A673 (cell line): Measurements from ENCODE around the gene EVPLL. TPM values are rescaled to one million over a fixed set of nuclear protein-coding genes. Genes with fewer than 3 reads are reported as not detected.
A peak's percentile ranks its signal among the peaks of the same experiment; 100 is the strongest.

ENCODE experiments used
- BruUV-seq: library from RNA; stranded (reverse); fragments of 400-500 nt; replicated peaks from 2 replicates; lab custom pipeline; 2021; lab: Mats Ljungman, UMichigan
- CTCF ChIA-PET: fragments of 300-600 bp; sonication (Branson Sonifier 250); formaldehyde crosslinking; loops from one replicate; lab custom pipeline; 2022; ENCODE audit warnings: antibody characterized with exemption; lab: Charles Lee
- POLR2A ChIA-PET: fragments of 300-600 bp; sonication (Branson Sonifier 250); formaldehyde crosslinking; loops from one replicate; lab custom pipeline; 2022; ENCODE audit warnings: antibody characterized with exemption; ENCODE audit not compliant: low non-redundant PET; lab: Charles Lee
- DNase-seq: peaks from one replicate; pipeline ENCODE4 v3.0.0-alpha.2; 2015; ENCODE audit warnings: low spot score
- H3K27ac ChIP-seq: fragments of 200-600 bp; sonication (generic); 2 replicates; pipeline ENCODE4 v1.5.1; 2016; ENCODE audit warnings: mixed run types, low read depth, mild to moderate bottlenecking, mixed read lengths, antibody characterized with exemption, low read length; ENCODE audit not compliant: poor library complexity, severe bottlenecking
- H3K27me3 ChIP-seq: fragments of 200-600 bp; sonication (generic); replicated peaks from 2 replicates; pipeline ENCODE4 v1.6.1; 2017; ENCODE audit warnings: mixed run types, low read depth, mild to moderate bottlenecking, mixed read lengths, antibody characterized with exemption, low read length; ENCODE audit not compliant: insufficient read depth, poor library complexity
- H3K36me3 ChIP-seq: fragments of 200-600 bp; sonication (generic); 2 replicates; pipeline ENCODE4 v1.6.1; 2016; ENCODE audit warnings: mixed run types, mild to moderate bottlenecking, mixed read lengths, antibody characterized with exemption, low read length; ENCODE audit not compliant: insufficient read depth, poor library complexity, severe bottlenecking
- H3K4me1 ChIP-seq: fragments of 200-600 bp; sonication (generic); 2 replicates; pipeline ENCODE4 v1.6.1; 2017; ENCODE audit warnings: mixed run types, mild to moderate bottlenecking, mixed read lengths, antibody characterized with exemption, low read length; ENCODE audit not compliant: insufficient read depth, poor library complexity, severe bottlenecking
- H3K4me3 ChIP-seq: fragments of 200-600 bp; sonication (generic); 2 replicates; pipeline ENCODE4 v1.5.1; 2016; ENCODE audit warnings: low read depth, mixed run types, mild to moderate bottlenecking, mixed read lengths, low read length; ENCODE audit not compliant: poor library complexity, severe bottlenecking
- H3K9me3 ChIP-seq: fragments of 200-600 bp; sonication (generic); 2 replicates; pipeline ENCODE4 v1.6.1; 2016; ENCODE audit warnings: mixed run types, low read depth, mild to moderate bottlenecking, mixed read lengths, antibody characterized with exemption, low read length; ENCODE audit not compliant: poor library complexity, severe bottlenecking
- EZH2 ChIP-seq: fragments of 200-600 bp; sonication (generic); IDR thresholded peaks from 2 replicates; pipeline ENCODE4 v1.6.1; 2017; ENCODE audit warnings: borderline replicate concordance, low read depth, mild to moderate bottlenecking, mixed read lengths, antibody characterized with exemption, low read length; ENCODE audit not compliant: poor library complexity, severe bottlenecking
- intact Hi-C: fragments of 100-400 bp; cut with micrococcal nuclease; formaldehyde crosslinking; loops from one replicate; pipeline ENCODE4 v1.10.0; 2022; ENCODE audit not compliant: unreplicated experiment
- total RNA-seq: library from RNA; stranded (reverse); gene quantifications from 2 replicates; pipeline ENCODE4 v1.2.3, GENCODE V29; 2021
- TF ChIP-seq, protein P1 (sequence below): fragments of 300-800, 200-600 bp; sonication (generic); conservative IDR thresholded peaks from 2 replicates; pipeline ENCODE4 v1.5.1; 2017; ENCODE audit warnings: low read depth, mild to moderate bottlenecking, antibody characterized with exemption, low read length, moderate library complexity, mixed read lengths

EVPLL gene
- total RNA-seq, 1 experiment from 2014 or later, result not detected

DNA sequence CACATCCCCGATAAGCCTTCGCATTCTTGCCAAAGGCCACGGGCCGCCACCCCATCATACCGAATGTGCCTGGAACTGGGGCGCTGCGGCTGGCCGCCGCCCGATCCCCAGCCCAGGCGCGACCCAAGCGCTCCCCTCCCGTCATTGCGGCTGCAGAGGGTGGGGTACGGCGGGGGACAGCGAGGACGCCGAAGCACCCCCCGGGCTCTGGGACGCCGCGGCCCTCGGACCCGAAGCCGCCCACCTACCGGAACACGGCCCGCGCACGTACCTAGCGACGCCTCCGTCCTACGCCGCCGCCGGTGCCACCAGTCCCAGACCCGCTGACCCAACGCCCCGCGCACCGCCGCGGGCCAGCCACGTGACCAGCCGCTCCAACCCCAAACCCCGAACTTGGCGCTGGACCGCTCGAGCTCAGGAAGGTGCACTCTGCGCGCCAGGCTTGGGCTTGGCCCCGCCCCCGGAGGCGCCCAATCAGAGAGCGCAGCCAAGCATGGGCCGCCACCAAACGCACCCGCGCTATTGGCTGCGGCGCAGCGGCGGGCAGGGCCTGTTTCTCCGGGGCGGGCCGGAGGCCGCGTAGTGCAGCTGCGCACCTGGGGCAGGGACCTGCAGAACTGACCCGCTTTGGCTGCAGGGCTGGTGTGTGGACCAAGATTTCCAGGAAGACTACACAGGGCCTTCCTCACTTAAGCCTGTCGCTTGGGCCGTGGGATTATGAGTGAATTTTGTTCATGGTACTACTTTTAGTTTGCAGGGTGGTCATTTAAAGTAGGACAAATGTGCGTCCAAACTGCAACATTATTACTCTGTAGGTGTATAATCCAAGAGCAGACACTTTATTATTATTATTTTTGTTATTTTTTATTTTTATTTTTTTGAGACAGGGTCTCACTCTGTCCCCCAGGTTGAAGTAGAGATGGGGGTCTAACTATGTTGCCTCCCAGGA lies 14.2 kb upstream of the EVPLL start, which contains the start of gene SHMT1:
Gene SHMT1 (minus strand): TSS at position 450 of the 949 bp plus-strand sequence. CDS start 7,569 bp downstream, outside the sequence.
- ChIA-PET POLR2A (interaction anchor here (0.6 kb wide), 1 partner anchor 63 kb away, joined by 4 read pairs; no protein-coding TSS in a partner anchor), CTCF (no interaction called here)
- Histone ChIP-seq H3K9me3 (no peaks in the 10 kb centered on the region), H3K27ac (peak within 1 kb of the TSS; percentile 80), H3K36me3 (peaks cover 13% of the 10 kb centered on the region), H3K4me1 (no peaks in the 10 kb centered on the region), H3K27me3 (no peaks in the 10 kb centered on the region), H3K4me3 (peak within 1 kb of the TSS; percentile 87)
- BruUV-seq, result no TSS peak
- TF ChIP-seq, protein P1, sequence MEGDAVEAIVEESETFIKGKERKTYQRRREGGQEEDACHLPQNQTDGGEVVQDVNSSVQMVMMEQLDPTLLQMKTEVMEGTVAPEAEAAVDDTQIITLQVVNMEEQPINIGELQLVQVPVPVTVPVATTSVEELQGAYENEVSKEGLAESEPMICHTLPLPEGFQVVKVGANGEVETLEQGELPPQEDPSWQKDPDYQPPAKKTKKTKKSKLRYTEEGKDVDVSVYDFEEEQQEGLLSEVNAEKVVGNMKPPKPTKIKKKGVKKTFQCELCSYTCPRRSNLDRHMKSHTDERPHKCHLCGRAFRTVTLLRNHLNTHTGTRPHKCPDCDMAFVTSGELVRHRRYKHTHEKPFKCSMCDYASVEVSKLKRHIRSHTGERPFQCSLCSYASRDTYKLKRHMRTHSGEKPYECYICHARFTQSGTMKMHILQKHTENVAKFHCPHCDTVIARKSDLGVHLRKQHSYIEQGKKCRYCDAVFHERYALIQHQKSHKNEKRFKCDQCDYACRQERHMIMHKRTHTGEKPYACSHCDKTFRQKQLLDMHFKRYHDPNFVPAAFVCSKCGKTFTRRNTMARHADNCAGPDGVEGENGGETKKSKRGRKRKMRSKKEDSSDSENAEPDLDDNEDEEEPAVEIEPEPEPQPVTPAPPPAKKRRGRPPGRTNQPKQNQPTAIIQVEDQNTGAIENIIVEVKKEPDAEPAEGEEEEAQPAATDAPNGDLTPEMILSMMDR, result no peak
- no peak for TF ChIP-seq EZH2
- intact Hi-C loops, result loop anchor here (5.0 kb wide), 1 partner anchor 181 kb away; the partner anchor contains the start of gene ALKBH5
- peak; percentile 94 for DNase-seq

DNA sequence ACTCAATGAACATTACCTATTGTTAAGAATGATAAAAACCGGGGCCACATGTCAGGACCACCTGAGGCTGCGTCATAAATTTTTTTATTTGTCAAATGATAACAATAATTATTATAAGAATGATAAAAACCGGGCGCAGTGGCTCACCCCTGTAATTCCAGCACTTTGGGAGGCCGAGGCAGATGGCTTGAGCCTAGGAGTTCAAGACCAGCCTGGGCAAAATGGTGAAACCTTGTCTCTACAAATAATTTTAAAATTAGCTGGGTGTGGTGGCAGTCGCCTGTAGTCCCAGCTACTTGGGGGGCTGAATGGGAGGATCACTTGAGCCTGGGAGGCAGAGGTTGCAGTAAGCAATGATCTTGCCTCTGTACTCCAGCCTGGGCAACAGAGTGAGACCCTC lies 13.4 kb upstream of the EVPLL start:
- H3K4me3 ChIP-seq, result no peak overlapping the region
- TF ChIP-seq EZH2, result no peak
- TF ChIP-seq, protein P1, result no peak
- H3K4me1 ChIP-seq, result no peaks in the 10 kb centered on the region
- POLR2A ChIA-PET, result no interaction called here
- DNase-seq, result no peak
- no peaks in the 10 kb centered on the region for H3K27me3 ChIP-seq
- H3K27ac ChIP-seq, result no peak overlapping the region
- CTCF ChIA-PET, result no interaction called here
- BruUV-seq, result no TSS peak
- H3K9me3 ChIP-seq, result no peaks in the 10 kb centered on the region
- intact Hi-C loops, result loop anchor here (5.0 kb wide), 1 partner anchor 182 kb away; the partner anchor contains the start of gene ALKBH5
- peaks cover 6% of the 10 kb centered on the region for H3K36me3 ChIP-seq

DNA sequence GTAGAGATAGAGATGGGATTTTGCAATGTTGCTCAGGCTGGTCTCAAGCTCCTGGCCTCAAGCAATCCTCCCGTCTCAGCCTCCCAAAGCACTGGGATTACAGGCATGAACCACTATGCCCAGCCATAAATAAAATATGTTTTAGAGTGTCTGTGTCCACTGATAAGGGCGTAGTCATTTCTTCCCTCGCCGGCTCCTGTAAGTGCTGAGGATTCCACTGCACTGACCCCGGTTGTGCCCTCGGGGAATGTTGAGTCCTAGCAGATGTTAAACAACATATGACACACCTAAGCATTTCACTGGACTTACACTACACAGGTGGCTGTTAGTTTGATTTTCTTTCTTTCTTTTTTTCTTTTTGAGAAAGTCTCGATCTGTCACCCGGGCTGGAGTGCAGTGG lies 8.6 kb upstream of the EVPLL start:
- no peaks in the 10 kb centered on the region for H3K27me3 ChIP-seq
- ChIA-PET CTCF (no interaction called here), POLR2A (no interaction called here)
- H3K4me3 ChIP-seq, result no peak overlapping the region
- no peak for DNase-seq
- H3K9me3 ChIP-seq, result no peaks in the 10 kb centered on the region
- H3K36me3 ChIP-seq, result no peaks in the 10 kb centered on the region
- H3K27ac ChIP-seq, result no peak overlapping the region
- intact Hi-C loops, result no loop called here
- no peaks in the 10 kb centered on the region for H3K4me1 ChIP-seq
- TF ChIP-seq, protein P1, result no peak
- no peak for TF ChIP-seq EZH2
- no TSS peak for BruUV-seq
